ENCODE data around the gene TCF25. TPM values are rescaled to one million over a fixed set of nuclear protein-coding genes. Genes with fewer than 3 reads are reported as not detected.
"Not testable (repeated sequence)": the region's sequence is repeated elsewhere in the genome, so short reads cannot be mapped to it uniquely, and the experiment has no call there.

The TCF25 gene
- total RNA-seq, 1 donor from 2014 or later: 82.2 TPM

DNA sequence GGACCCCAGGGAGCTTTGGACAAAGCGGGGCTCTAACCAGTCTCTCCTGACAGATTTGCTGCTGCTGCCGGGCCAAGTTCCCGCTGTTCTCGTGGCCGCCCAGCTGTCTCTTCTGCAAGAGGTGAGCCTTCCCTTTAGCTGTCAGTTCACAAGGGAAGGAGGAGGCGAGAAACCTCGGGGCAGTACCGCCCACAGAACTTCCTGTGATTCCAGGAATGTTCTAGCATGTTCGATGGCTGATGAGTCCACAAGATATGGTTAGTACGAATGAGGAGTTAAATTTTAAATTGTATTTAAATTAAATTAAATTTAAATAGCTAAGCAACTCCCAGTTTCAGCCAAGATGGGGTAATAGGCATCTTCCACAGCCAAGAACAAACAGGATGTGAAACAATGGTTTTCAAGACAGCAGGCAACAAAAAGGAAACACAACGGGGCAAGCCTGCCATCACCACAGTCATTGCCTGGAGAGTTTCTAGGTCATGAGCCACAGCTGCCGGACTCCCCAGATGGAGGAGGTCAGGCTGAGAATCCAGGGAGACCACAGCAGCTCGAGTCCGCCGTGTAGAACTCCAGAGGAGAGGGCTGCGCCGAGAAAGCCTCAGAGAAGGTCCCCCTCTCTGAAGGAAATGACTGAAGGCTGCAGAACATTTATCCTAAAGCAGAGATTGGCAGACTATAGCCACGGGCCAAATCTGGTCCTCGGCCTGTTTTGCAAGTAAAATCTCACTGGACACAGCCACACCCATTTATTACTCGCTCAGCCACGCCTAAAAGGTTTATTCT, 9.5 kb upstream of the TCF25 start:
- DNase-seq (ENCODE audit: missing footprints) (no peak), ATAC-seq (peak; percentile 41)
- intact Hi-C loops (cut with DNase I): loop anchor here (5.0 to 10.0 kb wide), 2 partner anchors 49 to 162 kb away; partner anchors contain the start of genes FANCA and SPATA2L

GRCh38 chr16:89864527-89864820, 8.9 kb upstream of the TCF25 start:
- DNase-seq (ENCODE audit: missing footprints) (no peak), ATAC-seq (no peak)
- intact Hi-C loops (cut with DNase I): loop anchor here (5.0 to 10.0 kb wide), 2 partner anchors 50 to 162 kb away; partner anchors contain the start of genes FANCA and SPATA2L

DNA sequence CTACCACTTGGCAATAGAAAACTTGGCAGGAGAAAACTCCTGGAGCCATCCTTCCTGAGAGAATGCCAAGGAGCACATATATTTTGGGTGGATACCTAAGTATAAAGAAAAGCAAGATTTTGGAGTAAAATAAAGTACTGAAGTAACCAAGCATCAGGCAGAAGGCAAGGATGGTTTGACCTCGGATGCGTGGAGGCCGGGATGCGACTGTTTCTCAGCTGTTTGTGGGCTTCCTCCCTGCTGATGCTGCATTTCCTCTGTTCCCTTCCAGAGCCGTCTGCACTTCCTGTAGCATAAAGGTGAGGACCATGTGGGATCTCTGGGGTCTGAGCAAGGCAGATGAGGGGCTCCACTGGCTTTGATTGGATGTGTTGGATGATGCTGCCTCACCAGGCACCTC, 5.5 kb upstream of the TCF25 start:
- ATAC-seq: no peak
- no peak for DNase-seq (ENCODE audit: missing footprints)
- intact Hi-C loops (cut with DNase I): loop anchor here (10.0 kb wide), 1 partner anchor 53 kb away; the partner anchor contains the start of gene FANCA

- DNase-seq (ENCODE audit: missing footprints) (no peak), ATAC-seq (no peak)
- intact Hi-C loops (cut with DNase I): loop anchor here (5.0 to 10.0 kb wide), 2 partner anchors 47 to 55 kb away; partner anchors contain the start of genes FANCA and MC1R
These were observed 3.5 kb upstream of the TCF25 start for GRCh38 chr16:89869911-89870310.

DNA sequence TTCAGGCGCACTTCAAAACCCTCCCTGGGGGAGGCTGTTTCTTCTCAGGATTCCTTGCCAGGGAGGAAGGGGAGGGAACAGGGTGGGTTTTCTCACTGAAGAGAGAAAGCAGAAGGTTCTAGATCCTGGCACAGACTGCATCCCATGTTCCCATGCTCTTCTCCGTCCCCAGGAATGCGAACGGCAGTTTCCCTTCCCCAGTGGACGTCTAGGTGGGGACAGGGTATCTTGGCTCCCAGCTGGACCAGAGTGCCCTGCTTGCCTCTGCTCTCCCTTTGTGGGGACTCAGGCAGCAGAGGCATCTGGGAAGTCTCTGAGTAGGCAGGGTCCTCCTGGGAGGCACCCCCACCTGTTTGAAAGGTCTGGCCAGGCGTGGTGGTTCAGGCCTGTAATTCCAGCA, 3.0 kb upstream of the TCF25 start:
- DNase-seq (ENCODE audit: missing footprints) (no peak), ATAC-seq (no peak)
- intact Hi-C loops (cut with DNase I): loop anchor here (5.0 kb wide), 1 partner anchor 47 kb away; the partner anchor contains the start of gene MC1R

DNA sequence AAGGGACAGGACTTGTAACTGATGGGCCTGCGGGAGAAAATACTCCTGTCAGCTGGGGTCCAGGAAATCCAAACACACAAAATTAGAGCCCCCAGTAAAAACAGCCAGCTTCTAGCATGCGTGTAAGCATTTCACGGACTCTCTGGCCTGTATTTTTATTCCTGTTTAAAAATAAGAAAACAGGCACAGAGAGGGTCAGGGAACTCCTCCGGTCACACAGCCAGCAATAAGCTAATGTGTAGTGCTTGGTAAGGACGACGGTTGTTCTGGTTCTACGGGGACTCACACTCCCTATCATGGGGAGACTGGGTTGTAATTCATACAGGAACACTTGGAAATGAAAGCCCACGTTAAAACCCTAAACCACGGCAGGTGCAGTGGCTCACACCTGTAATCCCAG, 1.5 kb upstream of the TCF25 start:
- ATAC-seq (no peak), DNase-seq (ENCODE audit: missing footprints) (peak; percentile 47)
- intact Hi-C loops (cut with DNase I): loop anchor here (5.0 kb wide), 1 partner anchor 45 kb away; the partner anchor contains the start of gene MC1R

DNA sequence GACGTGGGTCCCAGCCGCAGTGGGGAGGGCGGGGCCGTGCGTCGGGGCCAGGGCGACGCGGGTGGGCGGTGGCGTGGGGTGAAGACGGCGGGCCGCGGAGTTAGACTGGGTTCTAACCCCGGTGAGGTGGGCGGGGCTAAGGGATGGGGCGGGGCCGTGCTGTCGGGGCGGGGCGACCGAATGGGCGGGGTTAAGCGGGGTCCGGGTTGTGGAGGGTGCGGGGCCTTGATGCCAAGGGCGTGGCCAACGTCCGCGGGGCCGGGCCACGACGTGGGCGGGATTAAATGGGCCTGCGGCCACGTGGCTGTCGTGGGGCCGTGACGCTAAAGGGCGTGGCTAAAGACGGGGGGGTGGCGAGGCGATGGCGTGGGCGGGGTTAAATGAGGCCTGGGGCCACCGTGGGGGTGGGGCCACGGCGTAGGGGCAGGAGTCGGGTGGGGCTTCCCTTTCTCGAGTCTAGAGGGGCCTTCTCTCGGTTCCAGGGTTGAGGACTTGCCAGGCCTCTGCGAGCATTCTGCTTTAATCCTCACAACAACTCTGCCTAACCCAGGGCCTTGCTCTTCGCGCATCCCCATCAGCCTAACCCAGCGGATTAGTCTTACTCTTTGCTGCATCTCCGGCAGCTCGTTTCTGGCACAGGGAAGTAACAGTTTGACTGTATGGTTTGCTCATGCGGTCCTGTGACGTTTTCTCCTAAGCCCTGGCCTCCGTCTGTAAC, 739 bp downstream of the TCF25 start:
- DNase-seq (ENCODE audit: missing footprints): peak; percentile 98
- intact Hi-C loops (cut with DNase I): loop anchor here (5.0 kb wide), 1 partner anchor 43 kb away; the partner anchor contains the start of gene MC1R
- peak; percentile 95 for ATAC-seq

- intact Hi-C loops (cut with DNase I); ATAC-seq; DNase-seq (ENCODE audit: missing footprints): not testable (repeated sequence)
These were observed 5.7 kb downstream of the TCF25 start for GRCh38 chr16:89879123-89879522.

GRCh38 chr16:89880477-89881367, 7.3 kb downstream of the TCF25 start:
- no peak for ATAC-seq
- DNase-seq (ENCODE audit: missing footprints): peak; percentile 21
- intact Hi-C loops (cut with DNase I): no loop called here

- intact Hi-C loops (cut with DNase I): no loop called here
- DNase-seq (ENCODE audit: missing footprints) (peak; percentile 20), ATAC-seq (no peak)
These were observed 8.0 kb downstream of the TCF25 start for GRCh38 chr16:89881368-89881730.

- intact Hi-C loops (cut with DNase I): no loop called here
- peak; percentile 43 for DNase-seq (ENCODE audit: missing footprints)
- no peak for ATAC-seq
These were observed 10.1 kb downstream of the TCF25 start for GRCh38 chr16:89883346-89884040.

- ATAC-seq (peak; percentile 8), DNase-seq (ENCODE audit: missing footprints) (peak; percentile 11)
- intact Hi-C loops (cut with DNase I): no loop called here
These were observed 10.6 kb downstream of the TCF25 start for GRCh38 chr16:89884041-89884421.

DNA sequence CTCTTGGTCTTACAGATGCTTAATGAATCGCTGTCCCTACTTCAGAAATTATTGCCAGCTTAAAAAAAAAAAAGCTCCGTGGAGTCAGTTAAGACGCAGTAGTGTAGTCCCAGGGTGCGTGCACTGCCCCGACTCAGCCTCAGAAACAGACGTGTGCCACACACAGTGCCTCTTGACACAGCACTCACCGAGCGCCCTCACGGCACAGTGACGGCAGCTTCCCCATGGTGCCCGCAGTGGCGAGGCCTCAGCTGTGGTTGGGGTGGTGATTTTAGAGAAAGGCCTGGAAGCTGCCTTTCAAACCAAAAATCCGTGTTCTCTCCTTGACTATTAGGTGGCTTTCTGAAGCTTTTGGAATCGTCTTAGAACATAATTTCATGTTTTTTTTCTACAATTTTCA, 13.9 kb downstream of the TCF25 start:
- peak; percentile 27 for DNase-seq (ENCODE audit: missing footprints)
- intact Hi-C loops (cut with DNase I): no loop called here
- ATAC-seq: no peak

- ATAC-seq (no peak), DNase-seq (ENCODE audit: missing footprints) (peak; percentile 9)
- intact Hi-C loops (cut with DNase I): no loop called here
These were observed 16.8 kb downstream of the TCF25 start for GRCh38 chr16:89890200-89890599.

DNA sequence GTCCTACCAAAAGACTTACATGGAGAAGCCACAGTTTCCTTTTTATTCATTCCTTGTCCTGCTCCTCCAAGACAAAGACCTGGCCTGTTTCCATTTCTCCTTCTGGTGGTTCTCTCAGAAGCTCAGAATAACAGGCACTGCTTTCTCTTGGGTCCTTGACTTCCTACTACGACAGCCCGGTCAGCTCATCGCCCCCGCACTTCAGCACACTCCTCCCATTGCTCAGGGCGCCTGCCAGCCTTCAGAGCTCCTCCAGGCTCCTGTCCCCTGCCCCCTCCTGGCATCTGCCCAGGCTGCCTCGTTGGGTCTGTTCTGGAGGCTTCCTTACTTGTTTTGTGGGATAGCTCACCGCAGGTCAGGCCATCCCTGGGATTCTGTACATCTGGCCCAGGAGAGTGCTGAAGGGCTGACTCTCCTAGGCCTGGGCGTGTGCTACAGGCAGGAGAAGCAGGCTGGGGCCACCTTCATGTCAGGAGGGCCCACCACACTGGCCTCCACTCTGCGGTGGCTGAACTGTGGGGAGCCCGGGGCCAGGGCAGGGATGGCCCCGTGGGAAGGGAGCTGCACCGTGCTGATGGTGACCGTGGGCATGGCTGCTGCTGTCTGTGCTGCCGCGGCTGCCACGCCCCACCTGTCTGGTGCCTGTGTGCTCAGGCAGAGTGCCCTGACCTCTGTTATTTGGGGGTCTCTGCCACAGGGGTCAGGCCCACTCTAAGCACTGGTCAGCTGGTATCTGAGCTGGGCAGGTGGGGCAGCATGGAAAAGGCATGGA, 17.7 kb downstream of the TCF25 start:
- ATAC-seq (no peak), DNase-seq (ENCODE audit: missing footprints) (peak; percentile 54)

GRCh38 chr16:89892055-89892630, 18.8 kb downstream of the TCF25 start:
- ATAC-seq (no peak), DNase-seq (ENCODE audit: missing footprints) (peak; percentile 49)
- intact Hi-C loops (cut with DNase I): no loop called here

More for the DNA sequence above, 17.7 kb downstream of the TCF25 start:
- intact Hi-C loops (cut with DNase I): no loop called here

- DNase-seq (ENCODE audit: missing footprints) (no peak), ATAC-seq (no peak)
- intact Hi-C loops (cut with DNase I): no loop called here
These were observed 19.2 kb downstream of the TCF25 start for GRCh38 chr16:89892635-89893034.

Measured in Right ventricle myocardium inferior (tissue), 1 donor.